AG08395 (cell line): ENCODE measurements around the gene TMEM150A.
A peak's percentile ranks its signal among the peaks of the same experiment; 100 is the strongest.
"Not testable (repeated sequence)": the region's sequence is repeated elsewhere in the genome, so short reads cannot be mapped to it uniquely, and the experiment has no call there.

ENCODE experiments used
- DNase-seq: peaks from one replicate; pipeline ENCODE4 v3.0.0; 2012; ENCODE audit warnings: mixed read lengths, low spot score

The TMEM150A gene

GRCh38 chr2:85611705-85612587, 9.4 kb upstream of the TMEM150A start, which contains the start of gene C2orf68:
Gene C2orf68 (minus strand): TSS chr2:85612066. CDS start chr2:85611984, 82 bp downstream.
- DNase-seq, result peak; percentile 88

DNA sequence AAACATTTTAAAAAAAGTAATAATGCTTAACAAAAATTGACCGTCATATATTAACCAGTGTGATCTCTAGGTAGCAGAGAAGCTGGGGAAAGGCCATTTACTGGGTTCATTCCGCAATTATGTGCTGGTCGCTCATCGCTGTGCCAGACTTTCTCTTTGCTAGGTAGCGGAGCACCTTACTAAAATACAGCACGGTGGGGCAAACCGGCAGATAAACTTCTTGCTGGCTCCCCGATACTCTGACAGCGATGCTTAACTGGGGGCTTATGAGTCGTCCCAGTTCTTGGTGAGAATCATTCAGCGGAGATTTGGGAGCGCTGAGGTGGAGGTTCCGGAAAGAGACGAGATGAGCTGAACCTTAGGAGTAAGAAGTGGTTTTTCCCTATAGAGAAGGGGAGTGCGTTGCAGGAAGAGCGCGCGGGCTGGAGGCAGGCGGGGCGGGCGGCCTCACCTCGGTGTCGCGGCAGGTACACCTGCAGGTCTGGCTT, 8.8 kb upstream of the TMEM150A start:
- no peak for DNase-seq

DNA sequence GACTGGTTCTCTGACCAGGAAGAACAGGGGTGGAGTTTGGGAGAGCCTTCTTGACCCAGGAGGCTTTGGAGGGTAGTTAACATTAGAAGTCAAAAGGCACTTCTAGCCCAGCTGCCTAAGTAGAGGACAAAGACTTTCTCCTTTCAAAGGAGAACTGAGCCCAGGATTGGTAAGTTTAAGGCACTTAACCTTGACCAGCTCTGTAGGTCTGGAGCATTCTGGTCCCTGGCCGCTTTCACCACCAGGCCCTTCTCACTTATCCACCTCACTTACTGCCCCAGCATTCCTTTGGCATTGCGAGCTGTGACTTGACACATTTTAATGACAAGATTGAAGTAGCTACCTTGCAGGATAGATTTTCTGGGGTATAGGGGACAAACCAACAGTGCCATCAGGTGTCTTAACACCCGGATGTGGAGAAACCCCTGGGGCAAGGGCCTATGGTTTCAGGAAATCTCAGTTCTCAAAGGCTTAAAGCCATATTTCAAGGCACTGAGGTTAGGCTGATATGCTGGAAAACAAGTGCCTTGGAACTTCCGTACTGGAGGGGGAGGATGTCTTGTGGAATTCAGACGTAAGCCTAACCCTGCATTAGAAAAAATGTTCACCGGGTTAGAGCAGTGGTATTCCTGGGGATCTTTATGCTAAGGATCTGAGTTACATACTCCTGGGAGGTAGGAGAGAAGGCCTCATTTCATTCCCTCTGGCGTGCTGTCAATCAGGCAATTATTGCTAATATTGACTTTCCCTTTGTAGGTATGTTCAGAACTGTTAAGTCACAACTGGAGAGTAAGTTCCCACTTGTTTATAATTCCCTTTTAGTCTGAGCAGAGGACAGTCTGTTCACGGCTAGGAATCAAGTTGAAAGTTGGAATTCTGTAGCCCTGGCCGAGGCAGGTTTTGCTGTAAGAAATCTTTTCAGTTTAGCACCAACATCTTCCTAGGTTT, 5.0 kb upstream of the TMEM150A start:
- DNase-seq, result no peak

GRCh38 chr2:85606116-85606455, 3.6 kb upstream of the TMEM150A start:
- no peak for DNase-seq

DNA sequence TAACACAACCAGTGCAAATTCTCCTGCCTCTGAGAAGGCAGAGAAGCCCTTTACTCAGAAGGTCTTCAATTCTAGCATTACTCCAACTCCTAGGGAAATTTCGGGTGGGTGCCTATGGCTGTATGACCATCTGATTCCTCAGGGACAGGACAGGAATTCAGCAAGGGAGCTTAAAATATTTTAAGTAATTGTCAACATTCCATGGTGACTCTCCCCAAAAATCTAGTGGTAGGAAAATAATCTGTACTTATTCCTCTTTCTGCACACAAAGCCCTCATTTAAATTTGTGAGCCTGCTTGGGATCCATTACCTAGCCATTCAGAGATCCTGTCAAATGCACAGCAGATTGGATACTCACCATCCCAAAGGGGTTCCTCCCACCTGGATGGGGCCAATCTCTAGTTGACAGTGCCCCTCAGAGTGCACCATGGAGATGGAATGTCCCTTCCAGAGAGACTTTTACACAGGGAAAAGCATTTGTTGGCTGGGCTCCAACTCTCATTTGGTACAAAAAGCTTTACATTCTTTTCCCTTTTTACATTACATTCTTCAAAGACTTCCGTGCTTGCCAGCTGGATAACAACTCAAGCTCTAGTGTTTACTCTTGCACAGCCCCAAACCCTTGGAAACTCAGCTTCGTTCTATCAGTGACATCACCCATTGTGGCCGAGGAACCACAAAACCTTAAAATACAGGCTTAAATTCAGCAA, 3.1 kb upstream of the TMEM150A start:
- DNase-seq, result peak; percentile 49

GRCh38 chr2:85604568-85605339, 2.3 kb upstream of the TMEM150A start:
- DNase-seq, result no peak

GRCh38 chr2:85604133-85604444, 1.6 kb upstream of the TMEM150A start:
- DNase-seq, result not testable (repeated sequence)

DNA sequence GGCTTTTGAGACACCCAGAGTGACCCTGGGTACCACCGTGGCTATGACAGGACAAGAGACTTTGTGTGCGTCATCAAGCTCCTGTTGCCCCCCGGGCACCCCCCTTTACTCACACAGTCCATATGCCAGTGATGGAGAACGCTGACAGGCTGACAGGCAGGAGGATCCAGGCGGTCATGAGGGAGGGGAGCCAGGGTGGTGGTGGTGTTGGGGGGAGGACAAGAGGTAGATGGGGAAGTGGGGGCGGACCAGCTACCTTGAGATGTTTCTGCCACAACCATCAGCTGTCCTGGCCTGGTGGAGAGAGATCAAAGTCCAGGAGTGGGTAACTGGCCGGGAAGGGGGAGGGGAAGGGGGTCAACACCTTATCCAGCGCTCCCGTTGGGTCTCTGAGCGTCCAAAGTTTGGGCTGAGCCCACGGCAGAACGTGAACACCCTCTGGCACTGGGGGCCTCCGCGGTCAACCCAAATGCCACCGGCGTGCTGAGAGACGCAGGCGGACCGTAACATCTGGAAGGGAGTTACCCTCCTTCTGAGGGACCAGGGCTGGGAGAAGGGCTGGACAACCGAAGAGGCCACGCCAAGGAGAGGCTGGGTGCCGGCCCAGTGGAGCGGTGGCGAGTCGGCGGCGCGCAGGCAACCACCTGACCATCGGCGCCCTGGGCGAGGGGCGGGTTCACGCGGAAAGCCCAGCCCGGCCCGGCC, 575 bp downstream of the TMEM150A start:
- DNase-seq, result peak; percentile 52

GRCh38 chr2:85600951-85601770, 1.3 kb downstream of the TMEM150A start:
- DNase-seq, result no peak

GRCh38 chr2:85600235-85600575, 2.3 kb downstream of the TMEM150A start:
- DNase-seq, result no peak

- no peak for DNase-seq
These were observed 2.8 kb downstream of the TMEM150A start for GRCh38 chr2:85599468-85600234.

DNA sequence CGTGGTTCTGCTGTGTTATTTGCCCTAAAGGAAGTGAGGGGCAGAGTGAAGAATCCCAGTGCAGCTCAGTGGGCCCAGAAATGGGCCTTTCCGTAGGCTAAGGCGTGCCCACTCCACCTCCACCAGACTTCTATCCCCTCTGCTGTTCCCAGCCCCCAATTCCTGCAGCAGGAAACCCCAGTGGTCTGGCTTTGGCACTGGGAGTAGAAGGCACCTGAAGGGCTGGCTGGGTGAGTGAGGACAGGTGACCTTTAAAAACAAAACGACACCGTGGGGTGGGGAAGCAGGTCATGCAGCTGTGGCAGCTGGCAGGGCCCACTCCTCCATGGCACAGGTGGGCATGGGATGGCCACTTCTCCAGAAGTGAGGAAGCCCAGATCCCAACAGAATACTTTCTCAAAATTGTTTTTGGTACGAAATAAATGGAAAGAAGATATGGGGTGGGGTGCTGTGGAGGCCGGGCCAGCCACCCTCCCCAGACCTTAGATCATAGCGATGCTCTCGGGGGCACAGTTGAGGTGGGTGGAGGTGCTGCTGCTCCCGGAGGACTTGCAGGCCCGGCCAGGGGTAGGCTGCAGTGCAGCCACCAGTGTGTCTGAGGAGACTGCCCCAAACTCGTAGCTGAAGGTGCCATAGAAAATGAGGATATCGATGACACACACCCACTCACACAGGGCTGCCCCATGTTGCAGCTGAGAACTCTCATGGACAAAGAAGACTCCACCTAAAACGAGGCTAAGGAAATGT, 3.7 kb downstream of the TMEM150A start:
- DNase-seq, result no peak

DNA sequence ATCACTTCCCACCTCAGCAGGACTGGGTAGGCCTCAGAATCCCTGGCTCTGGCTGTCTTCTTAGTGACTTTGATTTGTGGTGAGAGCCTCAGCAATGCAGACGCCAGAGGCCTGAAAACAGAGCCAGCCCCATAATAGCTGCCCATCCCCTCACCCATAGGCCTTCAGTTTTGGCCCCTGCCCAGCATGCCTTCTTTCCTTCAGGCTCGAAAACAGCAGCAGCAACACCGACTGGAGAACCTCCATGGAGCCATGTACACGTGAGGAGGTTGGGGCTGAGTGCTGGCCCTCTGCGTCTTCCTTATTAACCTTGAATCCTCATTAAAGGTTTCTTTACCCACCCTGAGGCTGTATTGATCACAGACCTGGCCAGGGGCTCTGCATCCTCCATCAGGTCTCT, 5.3 kb downstream of the TMEM150A start:
- no peak for DNase-seq

GRCh38 chr2:85596486-85597143, 5.9 kb downstream of the TMEM150A start:
- no peak for DNase-seq

- no peak for DNase-seq
These were observed 6.5 kb downstream of the TMEM150A start for GRCh38 chr2:85596026-85596333.

GRCh38 chr2:85595301-85596025, 7.0 kb downstream of the TMEM150A start, which contains the start of gene RNF181:
Gene RNF181 (plus strand): TSS chr2:85595745. CDS start chr2:85595764, 19 bp downstream.
- DNase-seq, result peak; percentile 98

DNA sequence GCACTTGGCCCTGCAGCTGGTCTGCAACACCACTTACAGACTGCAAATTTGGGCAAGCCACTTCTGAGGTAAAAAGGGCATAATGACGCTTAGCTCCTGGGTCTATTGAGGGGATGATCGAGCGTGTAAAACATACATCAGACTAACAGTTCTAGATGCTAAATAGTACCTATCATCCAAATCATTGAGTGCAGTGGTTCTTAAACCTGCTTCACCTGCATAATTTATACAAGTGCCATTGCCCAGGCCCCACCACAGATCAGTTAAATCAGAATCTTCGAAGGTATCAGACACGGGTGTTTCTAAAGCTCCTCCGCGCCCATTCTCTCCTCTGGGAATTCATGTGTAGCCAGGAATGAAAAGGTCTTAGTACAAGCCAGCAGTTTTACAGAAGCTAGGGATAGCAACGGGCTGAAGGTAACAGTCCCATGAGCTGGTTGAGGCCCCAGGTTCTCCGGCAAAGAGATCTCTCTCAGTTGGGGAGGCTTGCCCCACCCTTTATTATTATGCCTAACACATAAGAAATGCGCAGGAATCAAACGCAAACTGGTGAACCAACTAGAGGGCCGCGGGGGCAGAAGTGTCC, 7.7 kb downstream of the TMEM150A start:
- DNase-seq, result no peak
